ENCODE results near the gene EP400.

The EP400 gene

DNA sequence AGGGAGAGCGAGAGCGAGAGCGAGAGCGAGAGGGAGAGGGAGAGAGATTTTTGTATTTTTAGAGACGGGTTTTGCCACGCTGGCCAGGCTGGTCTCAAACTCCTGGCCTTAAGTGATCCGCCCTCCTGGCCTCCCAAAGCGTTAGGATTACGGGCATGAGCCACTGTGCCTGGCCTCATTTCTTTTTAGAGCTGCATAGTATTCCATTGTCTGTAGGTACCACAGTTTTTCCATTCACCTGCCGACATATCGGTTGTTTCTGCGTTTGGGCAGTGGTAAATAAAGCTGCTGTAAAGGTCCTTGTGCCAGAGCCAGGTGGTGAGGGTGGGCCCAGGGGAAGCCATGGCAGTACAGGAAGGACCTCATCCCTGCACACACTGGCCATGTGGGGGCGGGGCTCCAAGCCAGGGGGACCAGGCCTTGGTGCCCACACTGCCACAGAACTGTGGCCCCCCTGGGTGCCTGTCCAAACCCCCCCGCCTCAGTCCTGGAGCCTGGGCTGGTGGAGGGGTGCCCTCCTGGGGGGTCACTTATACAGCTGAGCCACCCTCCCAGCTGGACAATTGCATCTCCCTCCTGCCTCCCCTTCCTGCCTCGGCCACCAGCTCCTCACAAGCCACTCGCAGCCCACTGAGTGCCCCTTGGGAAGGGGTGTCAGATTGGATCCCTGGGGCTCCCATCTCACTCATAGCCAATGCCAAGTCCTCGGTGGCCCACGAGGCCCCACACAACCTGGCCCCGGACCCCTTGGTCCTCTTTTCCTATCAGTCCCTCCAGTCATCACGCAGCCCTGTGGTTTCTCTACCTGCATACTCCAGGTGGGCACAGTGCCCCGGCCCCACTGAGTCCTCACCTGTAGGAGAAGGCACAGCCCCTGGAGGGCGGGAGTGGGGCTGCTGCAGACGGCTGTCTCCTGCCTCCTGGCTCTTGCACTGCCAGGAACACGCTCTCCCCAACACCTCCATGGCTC lies 22.3 kb upstream of the EP400 start:
- no peak for FAIRE-seq

GRCh38 chr12:131928080-131928710 lies 21.5 kb upstream of the EP400 start:
- no peak for FAIRE-seq

DNA sequence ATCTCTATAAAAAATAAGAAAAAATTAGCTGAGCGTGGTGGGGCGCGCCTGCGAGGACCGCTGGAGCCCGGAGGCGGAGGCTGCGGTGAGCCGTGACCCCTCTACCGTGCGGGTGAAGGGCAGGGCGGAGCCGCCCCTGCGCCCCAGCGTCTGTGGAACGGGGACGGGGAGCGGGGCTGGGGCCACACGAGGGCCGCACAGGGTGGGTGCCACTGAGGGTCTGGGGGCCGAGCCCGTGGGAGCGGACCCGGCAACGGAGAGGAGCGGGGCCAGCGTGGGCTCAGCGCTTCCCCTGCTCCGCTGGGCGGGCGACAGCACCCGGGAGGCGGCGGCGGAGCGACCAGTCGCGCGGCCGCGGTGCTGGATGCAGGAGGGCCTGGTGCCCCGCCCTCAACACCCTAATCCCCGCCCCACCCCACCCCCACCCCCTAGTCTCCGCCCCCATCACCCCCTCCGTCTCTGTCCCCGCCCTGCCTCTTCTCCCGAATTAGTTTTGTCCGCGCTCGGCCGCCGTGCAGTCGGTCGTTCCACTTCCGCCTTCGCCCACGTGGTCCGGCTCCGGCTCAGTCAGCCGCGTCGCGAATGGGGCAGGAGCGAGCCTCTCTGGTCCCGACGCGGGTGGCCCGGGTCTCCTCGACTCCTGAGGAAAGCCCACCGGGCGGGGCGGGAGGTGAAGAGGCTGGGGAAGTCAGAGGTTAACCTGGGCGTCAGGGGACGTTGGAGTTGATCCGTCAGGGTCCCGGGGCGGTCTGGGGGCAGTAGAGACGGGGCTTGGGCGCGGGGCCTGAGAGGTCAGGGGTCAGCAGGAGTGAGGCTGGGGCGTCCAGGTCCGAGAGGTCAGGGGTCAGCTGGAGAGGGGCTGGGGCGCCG lies 20.8 kb upstream of the EP400 start, which contains the start of gene PUS1:
Gene PUS1, plus strand, starts transcription at position 566 of the 870 bp plus-strand sequence. CDS start 447 bp downstream, outside the sequence.
- FAIRE-seq = no peak

GRCh38 chr12:131929581-131930456 lies 19.9 kb upstream of the EP400 start:
- FAIRE-seq = no peak

GRCh38 chr12:131930510-131930909 lies 19.2 kb upstream of the EP400 start:
- FAIRE-seq = no peak

- FAIRE-seq = no peak
Measured at GRCh38 chr12:131933387-131933786, 16.4 kb upstream of the EP400 start.

DNA sequence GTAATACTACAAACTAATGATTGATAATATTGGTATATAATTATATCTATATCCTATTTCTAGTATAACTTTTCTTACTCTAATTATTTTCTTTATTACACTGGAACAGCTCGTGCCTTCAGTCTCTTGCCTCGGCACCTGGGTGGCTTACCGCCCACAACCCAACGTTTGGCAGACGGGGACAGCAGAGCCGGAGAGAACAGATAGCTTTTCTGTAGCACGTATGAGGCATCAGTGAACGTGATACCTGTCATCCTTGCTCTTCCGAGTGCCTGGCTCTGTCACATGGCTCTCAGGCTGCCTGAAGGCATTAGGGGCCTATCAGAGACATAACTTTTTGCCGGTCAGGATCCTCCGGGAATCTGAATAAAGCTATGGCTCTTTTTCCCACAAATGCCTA lies 15.2 kb upstream of the EP400 start:
- FAIRE-seq = no peak

- FAIRE-seq = no peak
Measured at GRCh38 chr12:131938082-131938481, 11.7 kb upstream of the EP400 start.

GRCh38 chr12:131939007-131939406 lies 10.7 kb upstream of the EP400 start:
- no peak for FAIRE-seq

DNA sequence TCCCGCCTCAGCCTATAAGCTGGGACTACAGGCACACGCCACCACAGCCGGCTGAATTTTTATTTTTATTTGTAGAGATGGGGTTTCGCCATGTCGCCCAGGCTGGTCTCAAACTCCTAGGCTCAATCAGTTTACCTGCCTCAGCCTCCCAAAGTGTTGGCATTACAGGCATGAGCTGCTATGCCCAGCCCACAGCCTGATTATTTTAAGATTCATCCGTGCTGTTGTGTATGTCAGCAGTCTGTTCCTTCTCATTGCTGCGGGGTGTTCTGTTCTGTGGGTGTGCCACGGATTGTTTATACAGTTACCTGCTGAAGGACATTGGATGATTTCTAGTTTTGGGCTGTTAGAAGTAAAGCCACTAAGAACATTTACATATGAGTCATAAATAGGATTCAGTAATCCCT lies 9.6 kb upstream of the EP400 start:
- FAIRE-seq = no peak

DNA sequence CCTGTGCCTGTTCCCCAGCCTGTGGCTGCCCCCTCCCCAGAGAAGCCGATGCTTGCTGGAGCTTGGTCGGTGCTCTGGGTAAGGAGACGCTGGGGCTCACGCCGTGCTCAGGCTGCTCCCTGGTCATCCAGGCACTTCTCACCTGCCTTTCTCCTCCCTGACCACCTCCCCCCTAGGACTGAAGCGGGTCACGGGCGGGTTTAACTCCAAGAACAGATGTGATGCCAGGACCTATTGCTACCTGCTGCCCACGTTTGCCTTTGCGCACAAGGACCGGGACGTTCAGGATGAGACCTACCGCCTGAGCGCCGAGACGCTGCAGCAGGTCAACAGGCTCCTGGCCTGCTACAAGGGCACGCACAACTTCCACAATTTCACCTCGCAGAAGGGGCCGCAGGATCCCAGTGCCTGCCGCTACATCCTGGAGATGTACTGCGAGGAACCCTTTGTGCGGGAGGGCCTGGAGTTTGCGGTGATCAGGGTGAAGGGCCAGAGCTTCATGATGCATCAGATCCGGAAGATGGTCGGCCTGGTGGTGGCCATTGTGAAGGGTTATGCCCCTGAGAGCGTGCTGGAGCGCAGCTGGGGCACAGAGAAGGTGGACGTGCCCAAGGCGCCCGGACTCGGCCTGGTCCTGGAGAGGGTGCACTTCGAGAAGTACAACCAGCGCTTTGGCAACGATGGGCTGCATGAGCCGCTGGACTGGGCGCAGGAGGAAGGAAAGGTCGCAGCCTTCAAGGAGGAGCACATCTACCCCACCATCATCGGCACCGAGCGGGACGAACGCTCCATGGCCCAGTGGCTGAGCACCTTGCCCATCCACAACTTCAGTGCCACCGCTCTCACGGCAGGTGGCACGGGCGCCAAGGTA lies 8.4 kb upstream of the EP400 start:
- no peak for FAIRE-seq

- FAIRE-seq = no peak
Measured at GRCh38 chr12:131941987-131942341, 7.8 kb upstream of the EP400 start.

- no peak for FAIRE-seq
Measured at GRCh38 chr12:131942671-131943070, 7.1 kb upstream of the EP400 start.

DNA sequence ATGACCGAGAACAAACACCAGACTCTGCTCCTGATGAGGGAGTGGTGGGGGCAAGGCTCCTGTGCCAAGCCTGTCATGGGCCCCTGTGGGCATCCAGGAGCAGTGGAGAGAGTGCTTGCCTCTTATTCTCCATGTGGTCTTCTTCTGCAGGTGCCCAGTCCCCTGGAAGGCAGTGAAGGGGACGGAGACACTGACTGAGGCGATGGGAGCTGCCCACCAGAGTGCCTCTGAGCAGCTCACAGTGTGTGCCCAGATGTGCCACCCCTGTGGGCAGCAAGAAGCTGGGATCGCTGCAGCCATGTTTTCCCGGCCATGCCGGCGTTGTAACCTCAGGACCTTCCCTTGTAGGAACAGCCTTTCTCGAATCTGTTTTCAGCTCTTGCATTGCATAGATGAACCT lies 6.4 kb upstream of the EP400 start:
- no peak for FAIRE-seq

- no peak for FAIRE-seq
Measured at GRCh38 chr12:131943876-131944275, 5.9 kb upstream of the EP400 start.

GRCh38 chr12:131944601-131945251 lies 5.0 kb upstream of the EP400 start:
- no peak for FAIRE-seq

- FAIRE-seq = no peak
Measured at GRCh38 chr12:131946757-131947156, 3.0 kb upstream of the EP400 start.

- no peak for FAIRE-seq
Measured at GRCh38 chr12:131947482-131948027, 2.2 kb upstream of the EP400 start.

- no peak for FAIRE-seq
Measured at GRCh38 chr12:131948166-131948712, 1.5 kb upstream of the EP400 start.

Measured in colon (tissue), 2 donors.